GM21619 (cell line): Measurements from ENCODE around the gene OPHN1.

ENCODE experiments used
- ATAC-seq: cut with Tn5 transposase; IDR thresholded peaks from one replicate; pipeline ENCODE4 v1.9.1; 2021; ENCODE audit not compliant: unreplicated experiment

Gene OPHN1

DNA sequence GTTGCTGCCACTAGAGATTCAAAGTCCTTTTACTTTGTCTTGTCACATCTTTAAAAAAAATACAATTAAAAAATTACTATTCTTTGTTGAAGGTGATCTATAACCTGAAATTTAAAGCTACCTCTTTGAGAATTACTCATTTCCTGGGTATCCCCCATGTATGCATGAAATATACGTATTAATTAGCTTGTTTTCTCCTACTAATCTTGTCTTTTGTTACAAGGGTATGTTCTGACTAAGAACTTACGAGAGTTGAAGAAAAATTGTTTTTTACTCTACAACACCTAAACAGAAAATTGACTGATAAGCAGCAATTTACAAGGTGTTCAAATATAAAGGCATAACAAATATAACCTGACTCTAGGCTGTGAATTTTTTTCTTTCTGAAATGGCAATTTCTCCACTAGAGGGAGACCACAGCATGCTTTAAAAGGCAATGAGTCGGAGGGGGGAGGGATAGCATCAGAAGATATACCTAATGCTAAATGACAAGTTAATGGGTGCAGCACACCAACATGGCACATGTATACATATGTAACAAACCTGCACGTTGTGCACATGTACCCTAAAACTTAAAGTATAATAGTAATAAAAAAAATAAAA, 249.6 kb downstream of the OPHN1 start:
- no peak for ATAC-seq

DNA sequence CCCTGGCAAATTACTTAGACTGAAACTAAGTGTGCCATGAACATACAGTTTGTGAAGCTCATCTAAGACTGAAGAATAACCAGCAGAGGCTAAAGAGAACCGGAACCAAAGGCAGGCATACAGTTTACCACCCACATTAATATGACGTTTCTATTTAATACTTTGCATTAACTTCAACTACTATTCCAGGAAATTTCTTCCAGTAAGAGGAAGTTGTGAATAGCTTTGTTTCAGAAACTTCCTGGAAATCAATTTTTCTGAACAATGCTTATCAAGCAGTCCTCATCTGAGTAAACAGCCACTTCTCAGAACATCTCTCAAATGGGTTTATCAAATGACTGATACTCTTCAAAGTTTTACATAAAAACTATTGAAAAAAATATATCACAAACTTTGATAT, 252.7 kb downstream of the OPHN1 start:
- no peak for ATAC-seq

DNA sequence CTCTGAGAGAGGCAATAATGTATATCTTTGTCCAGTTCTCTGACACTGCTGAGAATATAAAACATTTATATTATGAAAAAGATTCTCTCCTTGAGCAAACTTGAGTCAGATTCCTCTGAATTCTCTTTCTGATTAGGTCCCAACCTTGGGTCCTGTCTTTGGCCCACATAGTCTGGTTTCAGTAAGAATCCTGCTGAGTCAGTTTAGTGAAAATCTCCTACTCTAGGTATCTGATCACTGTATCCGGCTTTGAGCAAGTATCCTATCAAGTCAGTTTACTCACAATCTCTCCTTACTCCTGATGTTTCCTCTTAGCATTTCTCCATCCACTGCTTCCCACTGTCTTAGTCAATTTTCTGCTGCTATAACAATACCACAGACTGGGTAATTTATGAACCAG, 253.9 kb downstream of the OPHN1 start:
- no peak for ATAC-seq

DNA sequence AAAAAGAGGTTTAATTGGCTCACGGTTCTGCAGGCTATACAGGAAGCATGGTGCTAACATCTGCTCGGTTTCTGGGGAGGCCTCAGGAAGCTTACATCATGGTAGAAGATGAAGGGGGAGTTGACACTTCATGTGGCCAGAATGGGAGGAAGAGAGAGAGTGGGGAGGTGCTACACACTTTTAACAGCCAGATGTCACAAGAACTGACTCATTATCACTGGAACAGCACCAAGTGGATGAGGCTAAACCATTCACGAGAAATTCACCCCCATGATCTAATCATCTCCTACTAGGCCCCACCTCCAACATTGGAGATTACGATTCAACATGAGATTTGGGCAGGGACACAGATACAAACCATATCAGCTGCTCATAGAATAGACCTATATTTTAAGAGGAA, 255.8 kb downstream of the OPHN1 start:
- no peak for ATAC-seq

DNA sequence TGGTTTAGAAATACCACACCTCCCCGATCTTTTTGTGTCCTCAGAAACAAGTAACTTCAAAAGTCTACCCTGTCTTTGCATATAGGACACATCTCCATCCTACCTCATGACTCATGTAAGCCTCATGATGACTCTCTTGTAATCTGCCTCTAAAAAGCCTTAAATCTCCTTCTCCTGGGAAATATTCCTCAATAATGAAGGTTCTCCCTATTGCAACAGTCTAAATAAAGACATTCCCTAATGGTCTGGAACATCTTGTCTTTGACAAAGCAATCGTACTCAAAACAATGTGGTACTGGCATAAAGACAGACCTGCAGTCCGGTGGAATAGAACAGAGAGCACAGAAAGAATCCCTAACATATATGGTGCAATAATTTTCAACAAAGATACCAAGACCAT, 257.7 kb downstream of the OPHN1 start:
- no peak for ATAC-seq

DNA sequence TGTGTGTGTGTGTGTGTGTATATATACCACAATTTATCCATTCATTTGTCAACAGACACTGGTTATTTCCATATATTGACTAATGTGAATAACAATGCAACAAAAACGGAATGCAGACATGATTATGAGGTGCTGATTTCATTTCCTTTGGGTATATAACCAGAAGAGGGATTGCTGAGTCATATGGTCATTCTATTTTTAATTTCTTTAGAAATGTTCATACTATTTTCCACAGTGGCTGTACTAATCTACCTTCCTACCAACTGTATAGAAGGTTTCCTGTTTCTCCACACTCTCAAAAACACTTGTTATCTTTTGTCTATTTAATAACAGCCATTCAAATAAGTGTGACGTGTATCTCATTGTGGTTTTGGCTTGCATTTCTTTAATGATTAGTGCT, 269.9 kb downstream of the OPHN1 start:
- no peak for ATAC-seq

DNA sequence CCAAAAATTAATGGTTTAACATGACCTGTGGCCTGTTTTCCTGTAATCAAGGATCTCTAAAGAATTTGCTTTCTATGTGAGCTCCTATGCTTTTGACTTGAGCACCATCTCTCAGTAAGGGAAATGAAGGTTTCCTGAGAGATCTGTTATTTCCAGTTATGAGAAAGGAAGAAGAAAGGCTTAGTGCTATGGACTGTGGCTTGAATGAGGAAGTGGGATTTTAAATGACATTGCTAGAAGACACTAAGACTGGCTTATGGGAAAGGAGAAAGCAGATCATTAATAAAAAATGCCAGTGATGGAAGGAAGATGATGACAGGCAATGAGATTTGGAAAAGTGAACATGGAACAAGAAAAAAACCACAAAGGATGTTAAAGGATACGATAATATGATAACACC, 285.4 kb downstream of the OPHN1 start:
- no peak for ATAC-seq

DNA sequence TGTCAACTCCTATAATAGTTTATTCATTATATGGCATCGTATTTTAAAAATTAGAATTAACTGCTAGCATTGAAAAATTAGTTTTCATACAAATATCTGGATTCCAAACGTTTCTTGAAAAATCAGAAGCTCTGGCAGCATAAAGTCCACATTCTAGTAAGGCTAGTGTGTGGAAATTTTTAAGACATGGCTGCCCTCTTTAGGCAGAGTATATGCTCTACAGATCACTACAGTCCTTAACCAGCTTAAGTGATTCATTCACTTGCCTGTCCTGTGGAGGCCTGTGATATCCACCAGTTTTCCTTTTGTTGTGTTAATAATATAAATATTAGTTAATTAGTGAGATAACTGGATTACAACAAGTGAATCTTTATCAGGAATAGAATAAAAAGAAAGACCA, 287.2 kb downstream of the OPHN1 start:
- ATAC-seq: no peak

DNA sequence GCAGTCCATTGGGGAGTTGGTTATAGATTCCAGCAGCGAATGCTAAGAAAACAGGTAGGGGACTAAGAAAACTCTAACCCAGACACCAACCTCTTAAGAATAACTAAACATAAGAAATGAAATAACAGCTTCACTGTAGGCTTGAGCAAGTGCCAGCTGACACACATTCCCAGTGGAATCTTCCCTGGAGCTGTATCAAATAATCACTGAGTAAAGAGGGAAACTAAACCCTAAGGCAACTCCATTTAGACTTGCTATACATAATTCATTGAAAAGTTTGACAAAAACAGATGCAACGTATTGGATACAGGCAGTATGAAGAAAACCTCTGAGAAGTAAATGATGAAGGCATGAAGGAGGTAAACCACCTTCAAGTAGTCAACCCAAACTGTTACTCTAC, 293.5 kb downstream of the OPHN1 start:
- no peak for ATAC-seq

DNA sequence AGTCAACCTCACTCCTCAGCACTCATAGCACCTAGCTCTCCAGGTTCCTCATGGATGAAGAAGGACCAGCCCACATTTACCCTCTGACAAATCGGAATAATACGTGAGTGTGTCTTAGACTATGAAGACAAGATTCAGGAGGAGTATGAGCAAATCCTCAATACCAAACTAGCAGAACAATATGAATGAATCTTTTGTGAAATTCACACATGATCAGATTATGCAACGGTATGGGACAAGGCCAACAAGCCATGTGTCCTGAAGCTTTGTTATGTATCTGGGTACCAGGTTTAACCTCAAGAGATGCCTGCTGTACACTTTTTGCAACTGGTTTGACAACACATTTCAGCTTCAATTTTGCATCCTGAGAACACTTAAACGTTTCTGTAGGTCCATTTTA, 300.1 kb downstream of the OPHN1 start:
- no peak for ATAC-seq

DNA sequence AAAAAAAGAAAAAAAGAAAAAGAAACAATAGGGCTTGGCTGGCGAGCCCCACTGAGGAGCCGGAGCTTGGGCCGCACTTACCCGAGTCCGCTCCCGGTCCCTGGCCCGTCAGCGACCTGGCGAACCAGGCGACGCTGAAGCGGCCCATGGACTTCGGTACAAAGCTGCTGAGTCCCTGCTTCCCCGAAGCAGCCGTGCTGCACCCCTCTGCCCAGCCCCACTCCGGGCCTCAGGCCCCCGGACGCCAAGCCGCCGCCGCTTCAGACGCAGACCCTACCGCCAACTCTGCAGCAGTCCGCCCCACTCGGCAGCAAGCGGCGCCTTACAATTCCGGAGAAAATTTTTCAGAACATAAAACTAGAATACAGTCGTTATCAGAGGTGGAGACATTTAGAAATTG, 300.5 kb downstream of the OPHN1 start:
- no peak for ATAC-seq

DNA sequence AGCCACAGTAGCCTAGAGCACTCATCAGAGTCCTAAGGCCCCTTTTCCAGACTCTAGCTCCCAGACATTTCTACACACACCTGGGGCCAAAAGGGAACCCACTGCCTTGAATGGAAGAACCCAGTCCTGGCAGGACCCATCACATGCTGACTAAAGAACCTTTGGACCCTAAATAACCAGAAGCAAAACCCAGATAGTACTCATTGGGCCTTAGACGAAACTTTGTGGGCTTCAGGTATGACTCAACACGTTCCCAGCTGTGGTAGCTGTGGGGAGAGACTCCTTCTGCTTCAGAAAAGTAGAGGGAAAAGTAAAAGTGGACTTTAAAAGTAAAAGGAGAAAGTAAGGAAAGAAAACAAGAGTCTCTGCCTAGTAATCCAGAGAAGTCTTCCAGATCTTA, 311.5 kb downstream of the OPHN1 start:
- no peak for ATAC-seq

DNA sequence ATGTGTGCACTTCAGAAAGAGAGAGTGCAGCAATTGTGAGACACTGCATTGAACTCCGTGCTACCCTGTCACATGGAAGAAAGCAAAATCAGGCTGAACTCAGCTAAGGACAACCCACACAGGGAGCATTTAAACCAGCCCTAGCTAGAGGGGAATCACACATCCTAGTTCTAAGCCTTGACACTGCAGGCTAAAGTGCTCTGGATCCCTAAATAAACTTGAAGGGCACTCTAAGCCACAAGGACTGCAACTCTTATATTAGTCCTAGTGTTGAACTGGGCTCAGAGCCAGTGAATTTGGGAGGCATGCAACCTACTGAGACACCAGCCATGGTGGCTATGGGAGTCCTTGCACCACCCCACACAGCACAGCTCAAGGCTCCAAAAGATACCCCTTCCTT, 311.9 kb downstream of the OPHN1 start:
- no peak for ATAC-seq

DNA sequence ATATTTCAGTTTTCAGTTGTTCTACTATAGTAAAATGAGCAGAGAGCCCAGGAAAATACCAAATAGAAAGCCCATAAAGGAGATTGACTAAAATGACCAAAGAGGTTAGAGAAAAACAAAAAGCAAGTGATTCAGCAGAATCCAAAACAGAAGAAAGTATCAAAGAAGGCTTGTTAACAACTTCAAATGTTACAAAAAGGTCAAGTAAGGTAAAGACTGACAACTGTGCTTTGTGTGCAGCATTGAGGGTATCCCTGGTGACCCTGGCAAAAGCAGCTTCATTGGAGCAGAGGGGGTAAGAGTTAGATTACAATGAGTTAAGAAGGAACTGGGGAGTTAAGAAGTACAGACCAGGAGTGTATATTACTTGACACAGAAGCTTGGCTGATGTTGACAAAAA, 317.9 kb downstream of the OPHN1 start:
- no peak for ATAC-seq

DNA sequence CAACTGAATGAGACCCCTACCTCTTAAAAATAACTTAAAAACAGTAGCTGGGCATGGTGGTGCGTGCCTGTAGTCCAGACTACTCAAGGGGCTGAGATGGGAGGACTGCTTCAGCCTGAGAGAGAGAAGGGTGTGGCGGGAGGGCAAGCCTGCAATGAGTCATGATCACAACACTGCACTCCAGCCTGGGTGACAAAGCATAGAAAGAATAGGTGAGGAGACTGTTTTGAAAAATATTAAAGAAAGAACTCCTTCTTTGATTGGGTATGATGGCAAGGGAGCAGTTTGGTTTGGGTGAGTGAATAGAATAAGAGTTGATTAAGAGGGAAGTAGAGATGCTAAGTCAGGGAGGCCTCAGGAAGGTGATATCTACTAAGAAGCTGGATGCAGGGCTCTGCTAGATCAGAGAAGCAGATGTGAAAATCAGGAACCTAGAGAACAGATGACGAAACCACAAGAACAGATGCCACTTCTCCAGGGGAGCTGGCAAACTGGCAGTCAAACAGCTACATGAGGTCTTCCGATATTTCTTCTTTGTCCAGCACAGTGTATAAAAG, 318.6 kb downstream of the OPHN1 start:
- no peak for ATAC-seq

DNA sequence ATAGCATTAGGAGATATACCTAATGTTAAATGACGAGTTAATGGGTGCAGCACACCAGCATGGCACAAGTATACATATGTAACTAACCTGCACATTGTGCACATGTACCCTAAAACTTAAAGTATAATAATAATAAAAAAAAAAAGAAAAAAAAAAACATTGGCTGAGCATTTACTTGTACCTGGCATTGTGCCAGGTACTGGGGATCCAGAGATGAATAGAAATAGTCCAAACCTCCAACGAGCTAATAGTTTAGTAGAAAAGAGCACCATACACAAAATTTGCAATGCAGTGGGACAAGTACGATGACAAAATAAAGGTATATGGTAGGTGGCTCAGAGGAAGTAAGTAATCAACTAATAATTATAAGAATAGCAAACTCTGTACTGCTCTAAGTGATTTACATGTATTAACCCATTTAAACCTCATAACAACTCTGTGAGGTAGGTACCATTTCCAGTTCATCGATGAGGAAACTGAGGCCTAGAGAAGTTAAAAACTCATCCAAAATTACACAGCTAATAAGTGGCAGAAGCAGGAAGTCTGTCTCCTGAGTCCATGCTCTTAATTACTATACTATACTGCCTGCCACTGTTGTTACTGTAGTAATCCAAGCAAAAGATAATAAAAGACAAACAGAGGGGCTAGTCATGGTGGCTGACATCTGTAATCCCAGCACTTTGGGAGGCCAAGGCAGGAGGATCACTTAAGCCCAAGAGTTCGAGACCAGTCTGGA, 319.3 kb downstream of the OPHN1 start:
- no peak for ATAC-seq

DNA sequence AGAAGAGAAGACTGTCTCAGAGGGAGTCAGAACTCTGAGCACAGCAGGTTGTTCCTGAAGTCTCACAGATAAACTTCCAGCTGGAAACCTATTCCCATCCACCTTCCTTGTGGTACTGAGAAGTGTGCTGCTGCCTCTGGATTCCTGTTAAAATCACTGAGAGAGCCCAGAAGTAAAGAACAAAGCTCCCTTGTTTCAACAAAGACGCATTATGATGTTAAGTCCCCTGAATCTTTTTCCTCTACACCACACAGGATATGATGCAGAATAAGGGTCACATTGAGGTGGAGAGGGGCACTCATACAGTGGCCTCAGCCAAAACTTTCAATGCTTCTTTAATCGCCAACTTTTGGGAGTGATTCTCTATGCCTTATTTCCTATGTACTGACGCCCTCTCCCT, 321.0 kb downstream of the OPHN1 start:
- no peak for ATAC-seq

DNA sequence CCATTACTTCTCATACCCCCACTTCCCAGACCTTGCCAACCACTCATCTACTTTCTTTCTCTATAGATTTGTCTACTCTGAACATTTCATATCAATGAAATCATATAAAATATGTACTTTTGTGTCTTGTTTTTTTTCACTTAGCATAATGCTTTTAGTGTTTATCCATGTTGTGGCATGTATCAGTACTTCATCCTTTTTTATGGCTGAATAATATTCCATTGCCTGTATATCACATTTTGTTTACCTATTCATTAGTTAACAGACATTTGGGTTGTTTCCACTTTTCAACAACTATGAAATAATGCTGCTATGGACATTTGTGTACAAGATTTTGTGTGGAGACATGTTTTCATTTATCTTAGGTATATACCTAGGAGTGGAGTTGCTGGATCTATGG, 324.1 kb downstream of the OPHN1 start:
- no peak for ATAC-seq

DNA sequence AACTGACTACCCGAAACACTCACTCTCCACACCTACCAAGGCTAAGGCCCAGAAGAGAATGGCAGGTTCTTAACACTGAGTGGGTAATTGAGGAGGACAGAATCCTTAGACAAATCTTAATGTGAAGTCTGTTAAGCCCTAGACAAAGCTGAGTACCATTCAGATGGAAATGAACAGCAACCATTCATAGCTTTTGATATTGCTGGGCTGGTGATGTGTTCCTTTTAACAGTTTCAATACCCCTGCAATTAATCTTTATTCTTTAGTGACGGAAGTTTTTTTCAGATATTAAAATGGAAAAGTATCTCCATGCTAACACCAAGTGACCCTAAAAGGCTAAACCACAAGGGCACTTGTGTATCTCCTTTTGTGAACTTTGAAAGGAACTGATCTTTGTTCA, 334.9 kb downstream of the OPHN1 start:
- no peak for ATAC-seq

DNA sequence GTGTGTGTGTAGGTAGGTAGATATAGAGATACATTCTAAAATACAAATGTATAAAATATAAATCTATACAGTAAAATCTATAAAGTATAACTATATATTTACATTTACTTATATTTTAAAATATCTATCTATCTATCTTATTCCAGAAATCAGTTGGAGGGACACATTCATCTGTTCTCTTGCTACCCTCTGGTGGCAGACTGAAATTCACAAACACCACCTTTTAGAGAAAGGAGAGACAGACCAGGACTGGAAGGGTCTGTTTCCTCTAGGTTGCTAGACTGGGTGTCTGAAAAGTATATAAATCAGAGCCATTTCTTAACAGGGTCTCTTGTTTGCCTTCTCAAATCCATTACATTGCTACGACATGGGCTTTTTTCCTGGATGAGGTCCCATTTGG, 343.0 kb downstream of the OPHN1 start:
- no peak for ATAC-seq

DNA sequence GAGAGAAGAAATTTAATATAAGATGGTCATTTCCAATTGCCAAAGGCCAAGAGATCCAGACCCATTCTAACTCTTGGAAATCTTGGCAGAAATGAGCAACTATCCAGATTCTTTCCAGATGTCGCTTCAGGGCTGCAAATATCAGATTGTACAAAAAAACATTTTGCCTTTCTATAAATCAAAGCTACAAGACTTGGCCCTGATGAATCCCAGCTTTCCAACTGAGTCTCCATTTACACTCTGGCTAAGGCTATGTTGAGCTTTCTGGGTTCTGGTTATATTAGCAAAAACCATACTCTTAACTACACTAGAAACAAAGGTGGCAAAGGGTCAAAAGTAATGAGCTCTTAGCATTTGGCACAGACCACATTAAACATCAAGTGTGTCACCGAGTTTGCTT, 345.8 kb downstream of the OPHN1 start:
- no peak for ATAC-seq

DNA sequence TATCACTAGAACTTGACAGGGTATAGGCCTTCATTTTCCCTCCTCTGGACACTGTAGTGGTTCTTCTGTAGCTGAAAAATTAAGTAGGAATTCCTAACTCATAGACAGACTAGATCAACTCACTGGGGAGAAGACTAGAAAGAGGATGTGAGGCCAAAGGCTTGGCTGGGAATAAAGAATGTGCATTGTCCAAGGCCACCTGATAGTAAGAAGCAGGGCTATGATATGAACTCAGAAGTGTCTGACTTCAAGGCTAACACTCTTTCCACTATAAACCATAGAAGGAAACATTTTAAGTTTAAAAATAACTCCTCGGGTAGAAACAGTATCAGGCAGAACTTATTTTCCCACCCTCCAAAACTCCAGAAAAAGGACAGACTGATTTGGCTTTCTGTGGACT, 346.6 kb downstream of the OPHN1 start:
- no peak for ATAC-seq

DNA sequence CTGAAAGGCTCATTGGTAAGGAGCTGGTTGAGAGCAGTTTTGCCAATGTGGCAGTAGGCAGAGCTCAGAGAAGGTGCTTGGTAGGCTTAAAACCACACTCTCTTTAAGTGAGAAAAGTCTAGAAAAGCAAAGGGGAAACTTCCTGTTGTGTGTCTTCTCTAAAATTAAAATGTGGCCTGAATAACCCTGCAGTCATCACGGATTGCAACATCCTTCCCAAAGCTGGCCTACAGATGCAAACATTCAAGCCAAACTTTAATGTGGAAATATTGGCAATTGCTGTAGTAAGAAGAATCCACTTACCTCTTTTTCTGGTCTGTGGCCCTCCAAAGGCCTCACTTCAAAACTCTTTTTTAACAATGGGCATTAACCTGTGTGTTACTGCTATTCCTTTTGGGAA, 348.5 kb downstream of the OPHN1 start:
- no peak for ATAC-seq
